OCI-LY3 (cell line): ENCODE results near the gene CLMP.

Experiments used
- CTCF ChIP-seq: fragments of 200-600, 300-600 bp; sonication (generic); IDR thresholded peaks from 2 replicates; pipeline ENCODE4 v1.5.1; 2014; ENCODE audit warnings: antibody characterized with exemption, low read length, low read depth
- EZH2phosphoT487 ChIP-seq: fragments of 200-600 bp; shearing (Covaris generic); IDR thresholded peaks from 2 replicates; pipeline ENCODE4 v1.6.1; 2018; ENCODE audit warnings: antibody characterized with exemption, mixed run types, low read depth

- TF ChIP-seq CTCF (no peak), EZH2phosphoT487 (no peak)
Observed at GRCh38 chr11:123065621-123066020, 129.4 kb downstream of the CLMP start.
